OCI-LY7 (cell line): Measurements from ENCODE around the gene OPN1LW.

ENCODE experiments used
- CTCF ChIP-seq: fragments of 200-600 bp; sonication (generic); conservative IDR thresholded peaks from 2 replicates; pipeline ENCODE4 v1.5.1; 2014; ENCODE audit warnings: mild to moderate bottlenecking, antibody characterized with exemption, low read length, moderate library complexity, mixed read lengths
- EZH2phosphoT487 ChIP-seq: fragments of 200-600 bp; sonication (generic); IDR thresholded peaks from 2 replicates; pipeline ENCODE4 v1.6.1; 2018; ENCODE audit warnings: low read depth, borderline replicate concordance, mild to moderate bottlenecking, mixed run types, antibody characterized with exemption, low read length, moderate library complexity, mixed read lengths

GRCh38 chrX:154097003-154097588 lies 46.9 kb upstream of the OPN1LW start:
- TF ChIP-seq CTCF: no peak
- no peak for TF ChIP-seq EZH2phosphoT487
